HEK293T (cell line): Measurements from ENCODE around the gene WNT6.

Experiments
- BHLHE40 ChIP-seq: fragments of 450-650 bp; IDR thresholded peaks from 2 replicates; pipeline ENCODE4 v1.6.1; 2016; ENCODE audit warnings: mild to moderate bottlenecking, moderate library complexity, borderline replicate concordance
- ELF4 ChIP-seq: fragments of 450-650 bp; IDR thresholded peaks from 2 replicates; pipeline ENCODE4 v1.6.1; 2017; ENCODE audit warnings: antibody characterized with exemption
- L3MBTL2 ChIP-seq: fragments of 450-650 bp; conservative IDR thresholded peaks from 2 replicates; pipeline ENCODE4 v1.6.1; 2016; ENCODE audit warnings: mild to moderate bottlenecking
- SP1 ChIP-seq: fragments of 450-650 bp; IDR thresholded peaks from 2 replicates; pipeline ENCODE4 v1.6.1; 2017
- ZNF384 ChIP-seq: fragments of 450-650 bp; IDR thresholded peaks from 2 replicates; pipeline ENCODE4 v1.6.1; 2016

- TF ChIP-seq ZNF384 (no peak), SP1 (no peak), ELF4 (no peak), BHLHE40 (no peak), L3MBTL2 (no peak)
These were observed 2.2 kb downstream of the WNT6 start for GRCh38 chr2:218861645-218862318.
